ENCODE data around the gene TOP1. TPM values are rescaled to one million over a fixed set of nuclear protein-coding genes. Genes with fewer than 3 reads are reported as not detected.
A peak's percentile ranks its signal among the peaks of the same experiment; 100 is the strongest.

TOP1 gene
- total RNA-seq, 1 experiment from 2014 or later = 29.1 TPM

- intact Hi-C loops (cut with micrococcal nuclease) = no loop called here
- H3K9me2 ChIP-seq (replicated peaks; ENCODE audit: low read length) = no peaks in the 10 kb centered on the region
- BruUV-seq (replicated peaks) = no TSS peak
- H3K27me3 ChIP-seq (ENCODE audit: low read length) = no peaks in the 10 kb centered on the region
- ChIA-PET POLR2A (ENCODE audit: unreplicated experiment) (interaction anchor here (0.6 to 0.7 kb wide), 2 partner anchors 11 to 23 kb away, joined by 3 to 4 read pairs; no protein-coding TSS in a partner anchor), CTCF (interaction anchor here (1.2 kb wide), 1 partner anchor 56 kb away, joined by 5 read pairs; no protein-coding TSS in a partner anchor)
- no peak overlapping the region for H3K27ac ChIP-seq (ENCODE audit: low read length)
- peaks cover 100% of the 10 kb centered on the region for H3K79me2 ChIP-seq (ENCODE audit: low read length)
- peaks cover 25% of the 10 kb centered on the region for H3K36me3 ChIP-seq (ENCODE audit: low read depth, low read length)
- no peaks in the 10 kb centered on the region for H3K9me3 ChIP-seq (ENCODE audit: low read length)
- peaks cover 24% of the 10 kb centered on the region; the same call in 1 of the 2 replicates for H3K4me1 ChIP-seq (ENCODE audit: insufficient read depth, low read length)
- H2AFZ ChIP-seq (ENCODE audit: low read length) = no peak overlapping the region
- no peak overlapping the region for H3K9ac ChIP-seq (ENCODE audit: low read length)
- H4K20me1 ChIP-seq (ENCODE audit: low read length) = peaks cover 79% of the 10 kb centered on the region
- DNase-seq = peak; percentile 24
- H3K4me2 ChIP-seq (ENCODE audit: low read length) = no peak overlapping the region
- TF ChIP-seq EZH2 (IDR thresholded peaks at IDR 0.05; ENCODE audit: low read length, unreplicated experiment) (no peak), EZH2phosphoT487 (IDR thresholded peaks at IDR 0.05; ENCODE audit: borderline replicate concordance, low read length) (no peak), CTCF (conservative IDR thresholded peaks at IDR 0.05; ENCODE audit: low read depth, low read length) (no peak)
- ATAC-seq = no peak
- H3F3A ChIP-seq (ENCODE audit: low read length, unreplicated experiment) = no peaks in the 10 kb centered on the region
- no peak overlapping the region for H3K4me3 ChIP-seq (ENCODE audit: low read length)
These were observed 18.1 kb downstream of the TOP1 start for GRCh38 chr20:41046716-41047115.

- no peak for TF ChIP-seq EZH2phosphoT487 (IDR thresholded peaks at IDR 0.05; ENCODE audit: borderline replicate concordance, low read length)
- no peak for TF ChIP-seq CTCF (conservative IDR thresholded peaks at IDR 0.05; ENCODE audit: low read depth, low read length)
- no peak for TF ChIP-seq EZH2 (IDR thresholded peaks at IDR 0.05; ENCODE audit: low read length, unreplicated experiment)
- Histone ChIP-seq H3F3A (ENCODE audit: low read length, unreplicated experiment) (no peaks in the 10 kb centered on the region), H3K9ac (ENCODE audit: low read length) (no peak overlapping the region), H3K36me3 (ENCODE audit: low read depth, low read length) (peaks cover 19% of the 10 kb centered on the region), H3K4me3 (ENCODE audit: low read length) (no peak overlapping the region), H3K9me3 (ENCODE audit: low read length) (no peaks in the 10 kb centered on the region), H3K27me3 (ENCODE audit: low read length) (no peaks in the 10 kb centered on the region), H3K9me2 (replicated peaks; ENCODE audit: low read length) (no peaks in the 10 kb centered on the region), H3K79me2 (ENCODE audit: low read length) (peaks cover 100% of the 10 kb centered on the region), H3K27ac (ENCODE audit: low read length) (no peak overlapping the region), H2AFZ (ENCODE audit: low read length) (no peak overlapping the region), H3K4me1 (ENCODE audit: insufficient read depth, low read length) (peaks cover 24% of the 10 kb centered on the region; the same call in 1 of the 2 replicates), H4K20me1 (ENCODE audit: low read length) (peaks cover 84% of the 10 kb centered on the region), H3K4me2 (ENCODE audit: low read length) (peak overlapping the region; percentile 37; the same call in 1 of the 2 replicates)
- ATAC-seq (peak; percentile 11), DNase-seq (no peak)
- POLR2A ChIA-PET (ENCODE audit: unreplicated experiment) = no interaction called here
- CTCF ChIA-PET = interaction anchor here (1.2 kb wide), 1 partner anchor 57 kb away, joined by 5 read pairs; no protein-coding TSS in a partner anchor
- intact Hi-C loops (cut with micrococcal nuclease) = no loop called here
- BruUV-seq (replicated peaks) = no TSS peak
These were observed 18.8 kb downstream of the TOP1 start for GRCh38 chr20:41047279-41047974.

- Histone ChIP-seq H3F3A (ENCODE audit: low read length, unreplicated experiment) (no peaks in the 10 kb centered on the region), H3K36me3 (ENCODE audit: low read depth, low read length) (peaks cover 14% of the 10 kb centered on the region), H4K20me1 (ENCODE audit: low read length) (peaks cover 84% of the 10 kb centered on the region), H3K9me3 (ENCODE audit: low read length) (no peaks in the 10 kb centered on the region), H3K4me3 (ENCODE audit: low read length) (no peak overlapping the region), H3K4me1 (ENCODE audit: insufficient read depth, low read length) (peaks cover 27% of the 10 kb centered on the region; the same call in 1 of the 2 replicates), H3K9ac (ENCODE audit: low read length) (no peak overlapping the region), H3K27me3 (ENCODE audit: low read length) (no peaks in the 10 kb centered on the region), H3K27ac (ENCODE audit: low read length) (no peak overlapping the region), H2AFZ (ENCODE audit: low read length) (no peak overlapping the region), H3K4me2 (ENCODE audit: low read length) (peak overlapping the region; percentile 37; the same call in 1 of the 2 replicates), H3K79me2 (ENCODE audit: low read length) (peaks cover 100% of the 10 kb centered on the region), H3K9me2 (replicated peaks; ENCODE audit: low read length) (no peaks in the 10 kb centered on the region)
- BruUV-seq (replicated peaks) = no TSS peak
- CTCF ChIA-PET = no interaction called here
- POLR2A ChIA-PET (ENCODE audit: unreplicated experiment) = no interaction called here
- DNase-seq = peak; percentile 38
- peak; percentile 8 for ATAC-seq
- intact Hi-C loops (cut with micrococcal nuclease) = no loop called here
- TF ChIP-seq EZH2 (IDR thresholded peaks at IDR 0.05; ENCODE audit: low read length, unreplicated experiment) (no peak), CTCF (conservative IDR thresholded peaks at IDR 0.05; ENCODE audit: low read depth, low read length) (no peak), EZH2phosphoT487 (IDR thresholded peaks at IDR 0.05; ENCODE audit: borderline replicate concordance, low read length) (no peak)
These were observed 19.3 kb downstream of the TOP1 start for GRCh38 chr20:41047975-41048305.

Data from PC-3 (cell line).